Measurements from ENCODE around the gene HS3ST5.

The HS3ST5 gene

GRCh38 chr6:114342826-114343781 lies at the start of gene HS3ST5:
HS3ST5 (minus strand) TSS chr6:114343023; CDS start chr6:114062845, 280,178 bp downstream.
- no peak for DNase-seq

- no peak for DNase-seq
These were observed 47.4 kb upstream of the HS3ST5 start for GRCh38 chr6:114390176-114390575.

DNA sequence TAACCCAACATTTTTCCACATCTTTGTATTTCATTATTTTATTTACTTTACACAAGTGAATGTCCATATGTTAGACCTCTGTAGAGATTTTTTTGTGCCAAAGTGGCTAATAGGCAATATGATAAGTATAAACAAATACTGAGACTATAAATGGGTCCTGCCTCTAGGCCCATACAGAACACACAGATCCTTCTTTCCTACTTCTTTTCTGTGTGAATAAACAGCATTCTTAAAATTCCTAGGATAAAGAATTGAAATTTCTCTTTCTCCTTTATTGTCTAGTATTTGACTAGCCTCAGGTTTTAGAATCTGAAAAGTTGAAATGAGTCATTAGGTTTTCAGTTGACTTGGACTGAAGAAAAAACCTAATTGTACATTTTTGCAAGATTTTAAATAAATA lies 46.3 kb upstream of the HS3ST5 start:
- DNase-seq: no peak

DNA sequence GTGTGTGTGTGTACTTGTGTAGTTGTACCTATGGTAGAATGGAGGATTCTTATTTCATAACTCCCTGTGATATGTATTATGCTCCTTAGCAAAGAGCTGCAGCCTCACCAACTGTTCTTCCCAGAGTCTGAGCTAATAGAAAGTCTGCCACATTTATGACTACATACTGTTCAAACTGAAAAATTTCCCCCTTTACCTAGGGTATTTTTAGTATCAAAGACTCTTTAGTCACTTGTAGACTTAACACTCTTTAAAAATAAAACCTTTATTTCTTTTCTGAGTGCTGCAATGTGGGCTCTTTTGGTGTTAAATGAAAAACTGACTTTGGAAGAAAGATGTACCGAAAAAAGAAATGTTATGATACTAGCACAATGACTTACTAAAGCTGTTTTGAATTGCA lies 39.6 kb upstream of the HS3ST5 start:
- no peak for DNase-seq

DNA sequence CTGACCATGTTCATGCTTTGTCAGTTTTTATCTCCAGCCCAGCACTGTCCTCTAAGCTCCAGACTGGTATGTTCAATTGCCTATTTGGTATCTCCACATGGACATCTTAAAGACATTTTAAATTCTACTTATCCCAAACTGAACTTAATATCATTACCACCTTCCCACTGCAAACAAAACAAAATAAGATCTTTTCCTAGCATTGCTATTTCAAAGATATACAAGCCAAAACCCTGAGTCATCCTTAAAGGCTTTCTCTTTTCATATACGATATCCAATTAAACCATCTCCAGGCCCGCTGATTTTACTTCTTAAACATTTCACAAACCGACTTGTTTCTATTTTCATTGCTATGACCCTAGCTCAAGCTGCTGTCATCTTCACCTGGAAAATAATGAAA lies 35.1 kb upstream of the HS3ST5 start:
- no peak for DNase-seq

DNA sequence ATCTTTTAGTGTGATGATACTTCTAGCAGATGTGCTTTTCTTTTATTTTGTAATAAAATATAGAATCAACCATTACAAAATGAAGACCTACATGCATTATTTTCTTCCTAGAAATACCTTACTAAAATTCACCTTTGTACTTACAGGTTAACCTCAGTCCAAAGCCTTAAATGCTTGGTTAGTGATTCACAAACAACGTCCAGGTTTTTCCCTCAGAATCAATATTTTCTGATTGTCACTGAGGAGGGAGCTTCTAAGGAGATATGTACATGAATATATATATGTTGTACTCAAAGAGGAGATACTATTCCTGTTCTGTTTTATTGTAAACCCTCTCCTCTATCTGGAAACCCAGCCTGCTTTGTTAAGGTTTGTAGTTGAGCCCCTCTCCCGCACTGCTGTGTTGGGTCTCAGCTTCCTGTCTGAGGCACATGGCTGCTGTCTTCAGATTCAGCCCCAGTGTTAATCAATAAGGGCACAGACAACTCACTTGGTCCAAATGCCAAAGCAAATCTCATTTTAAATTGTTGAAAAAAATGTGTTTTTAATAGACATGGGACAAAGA lies 33.9 kb upstream of the HS3ST5 start:
- no peak for DNase-seq

- no peak for DNase-seq
These were observed 32.8 kb upstream of the HS3ST5 start for GRCh38 chr6:114375541-114376192.

- no peak for DNase-seq
These were observed 24.6 kb upstream of the HS3ST5 start for GRCh38 chr6:114367315-114367961.

DNA sequence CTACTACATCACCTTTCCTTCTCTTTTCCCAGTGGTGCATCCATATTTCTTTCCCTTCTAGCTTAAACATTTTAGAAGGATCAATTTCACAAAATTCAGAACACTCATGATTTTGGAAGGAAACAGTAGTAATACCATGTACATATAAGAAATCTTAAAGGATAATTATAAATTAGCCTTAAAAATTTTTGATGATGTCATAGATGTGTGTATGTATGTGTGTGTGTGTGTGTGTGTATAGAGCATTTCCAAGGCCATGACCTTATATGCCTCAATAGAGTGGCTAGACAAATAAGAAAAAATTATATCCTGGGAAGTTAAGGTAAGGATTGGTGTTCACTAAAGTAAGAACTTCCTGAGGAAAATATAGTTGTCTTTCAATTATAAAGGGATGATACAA lies 24.1 kb upstream of the HS3ST5 start:
- DNase-seq: no peak

DNA sequence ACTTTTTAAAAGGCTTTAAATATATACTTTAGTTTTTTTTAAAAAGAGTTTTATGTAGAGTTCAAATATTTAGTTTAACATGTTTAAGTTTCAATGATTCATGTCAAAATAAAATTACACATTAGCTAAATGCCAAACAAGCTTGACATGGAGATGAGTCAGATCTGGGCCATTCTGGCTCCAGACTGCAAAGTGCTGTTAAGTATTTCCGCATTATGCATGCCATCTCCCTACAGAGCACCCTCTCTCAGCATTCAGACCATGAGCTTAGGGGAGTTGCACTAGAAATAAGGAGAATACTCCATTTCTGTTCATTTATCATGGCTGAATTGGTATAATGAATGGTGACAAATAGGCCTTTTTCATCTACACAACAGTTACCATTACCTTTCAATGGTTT lies 21.5 kb upstream of the HS3ST5 start:
- DNase-seq: no peak

DNA sequence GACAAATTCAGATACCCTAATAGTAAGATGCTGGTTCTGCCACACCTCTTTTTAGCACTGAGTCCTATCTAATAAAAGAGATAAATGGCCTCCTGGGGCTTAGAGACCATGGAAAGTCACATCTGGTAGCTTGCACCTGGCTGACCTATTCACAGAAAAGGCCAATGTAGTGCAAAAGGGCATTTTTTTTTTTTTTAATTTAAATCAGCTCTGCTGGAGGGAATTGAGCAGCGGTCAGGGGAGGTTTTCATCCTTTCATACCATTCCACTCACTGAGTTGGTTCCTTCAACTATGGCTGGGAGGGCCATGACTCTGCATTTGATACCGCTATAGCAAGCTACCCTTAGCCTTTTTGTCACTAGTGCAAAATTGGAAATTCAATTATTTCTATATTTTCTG lies 20.1 kb upstream of the HS3ST5 start:
- DNase-seq: no peak

DNA sequence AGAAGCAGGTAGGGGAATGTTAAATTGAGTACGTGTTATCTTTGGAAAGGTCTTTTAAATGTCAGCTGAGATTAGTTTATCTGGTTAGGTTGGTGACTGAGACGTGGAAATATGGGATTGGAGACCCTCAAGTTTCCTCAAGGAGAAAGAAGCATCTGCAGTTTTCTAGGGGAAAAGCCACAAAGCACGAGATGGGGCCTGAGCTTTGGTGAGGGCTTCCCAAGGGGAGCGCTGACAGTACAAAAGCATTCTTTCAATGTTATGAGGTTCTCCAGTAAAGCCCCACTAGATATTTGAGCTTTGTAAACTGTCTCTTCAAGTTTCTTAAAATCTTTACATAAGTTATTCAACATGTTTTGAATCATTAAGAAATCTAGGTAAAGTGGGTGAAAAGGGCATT lies 19.6 kb upstream of the HS3ST5 start:
- DNase-seq: no peak

- DNase-seq: no peak
These were observed 18.2 kb upstream of the HS3ST5 start for GRCh38 chr6:114361036-114361435.

GRCh38 chr6:114355300-114355699 lies 12.5 kb upstream of the HS3ST5 start:
- no peak for DNase-seq

- no peak for DNase-seq
These were observed 11.7 kb upstream of the HS3ST5 start for GRCh38 chr6:114354482-114354881.

- DNase-seq: no peak
These were observed 3.6 kb upstream of the HS3ST5 start for GRCh38 chr6:114346451-114346850.

GRCh38 chr6:114344971-114345275 lies 2.1 kb upstream of the HS3ST5 start:
- no peak for DNase-seq

DNA sequence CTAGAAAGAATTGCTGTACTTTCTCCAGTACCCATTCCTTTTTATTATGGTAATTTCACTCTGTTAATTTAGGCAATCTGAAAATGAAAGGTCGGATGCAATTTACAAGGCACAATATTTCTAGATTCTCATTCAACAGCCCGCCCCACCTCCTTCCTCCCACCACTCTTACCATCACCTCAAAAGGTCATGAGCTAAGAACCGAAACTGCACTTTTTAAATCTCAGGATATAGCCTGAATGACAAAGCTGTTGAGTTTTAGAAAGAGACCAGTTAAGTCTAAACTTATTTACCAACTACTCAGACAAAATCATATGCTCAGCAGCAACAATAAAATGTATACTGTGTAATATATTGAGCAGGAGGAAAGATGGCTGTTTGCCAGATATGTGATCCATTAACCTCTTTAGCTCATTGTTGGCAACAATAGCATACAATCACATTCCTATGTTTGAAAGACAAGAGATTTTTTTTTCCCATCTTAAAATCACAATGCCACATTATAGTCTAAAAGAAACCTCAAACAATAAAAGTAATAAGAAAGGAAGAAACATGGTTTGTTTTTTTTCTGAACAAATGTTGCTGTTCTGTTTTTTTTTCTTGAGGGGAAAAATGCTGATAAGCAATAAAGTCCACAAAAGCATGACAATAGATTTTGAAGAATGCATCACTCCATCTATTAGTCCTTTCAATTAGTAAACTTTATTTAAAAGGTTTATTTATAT lies 1.6 kb upstream of the HS3ST5 start:
- DNase-seq: no peak

GRCh38 chr6:114343782-114344144 lies 940 bp upstream of the HS3ST5 start:
- no peak for DNase-seq

GRCh38 chr6:114342086-114342825 lies 567 bp downstream of the HS3ST5 start:
- no peak for DNase-seq

- DNase-seq: no peak
These were observed 3.1 kb downstream of the HS3ST5 start for GRCh38 chr6:114339706-114340105.

- no peak for DNase-seq
These were observed 8.6 kb downstream of the HS3ST5 start for GRCh38 chr6:114334237-114334636.

All from stimulated activated CD4-positive, alpha-beta T cell treated with anti-CD3 and anti-CD28 coated beads, Interleukin-4, amount 100 ng/mL, for 24 hours (primary cell).